Nephron progenitor cell (in vitro differentiated cells): ENCODE results near the gene HOXD12.

Experiments used
- DNase-seq: peaks from one replicate; pipeline ENCODE4 v3.0.0; 2021
- H3K27ac Mint-ChIP-seq: 2 replicates; pipeline ENCODE4 v1.8.0; 2021; ENCODE audit warnings: mild to moderate bottlenecking, moderate library complexity, mixed read lengths
- H3K27me3 Mint-ChIP-seq: 2 replicates; pipeline ENCODE4 v1.8.0; 2021; ENCODE audit warnings: mild to moderate bottlenecking, low read depth, mixed read lengths; ENCODE audit not compliant: poor library complexity
- H3K36me3 Mint-ChIP-seq: 2 replicates; pipeline ENCODE4 v1.8.0; 2021; ENCODE audit warnings: low read depth, mixed read lengths
- H3K4me1 Mint-ChIP-seq: 2 replicates; pipeline ENCODE4 v1.8.0; 2021; ENCODE audit warnings: mixed read lengths
- H3K4me3 Mint-ChIP-seq: 2 replicates; pipeline ENCODE4 v1.8.0; 2021; ENCODE audit warnings: mild to moderate bottlenecking, moderate library complexity, mixed read lengths
- H3K9me3 Mint-ChIP-seq: 2 replicates; pipeline ENCODE4 v1.8.0; 2021; ENCODE audit warnings: mild to moderate bottlenecking, moderate library complexity, mixed read lengths
- TF ChIP-seq, protein P1 (sequence below): fragments of 200-600 bp; sonication (generic); IDR thresholded peaks from 2 replicates; pipeline ENCODE4 v1.5.0; 2021; ENCODE audit warnings: antibody characterized with exemption

Gene HOXD12

DNA sequence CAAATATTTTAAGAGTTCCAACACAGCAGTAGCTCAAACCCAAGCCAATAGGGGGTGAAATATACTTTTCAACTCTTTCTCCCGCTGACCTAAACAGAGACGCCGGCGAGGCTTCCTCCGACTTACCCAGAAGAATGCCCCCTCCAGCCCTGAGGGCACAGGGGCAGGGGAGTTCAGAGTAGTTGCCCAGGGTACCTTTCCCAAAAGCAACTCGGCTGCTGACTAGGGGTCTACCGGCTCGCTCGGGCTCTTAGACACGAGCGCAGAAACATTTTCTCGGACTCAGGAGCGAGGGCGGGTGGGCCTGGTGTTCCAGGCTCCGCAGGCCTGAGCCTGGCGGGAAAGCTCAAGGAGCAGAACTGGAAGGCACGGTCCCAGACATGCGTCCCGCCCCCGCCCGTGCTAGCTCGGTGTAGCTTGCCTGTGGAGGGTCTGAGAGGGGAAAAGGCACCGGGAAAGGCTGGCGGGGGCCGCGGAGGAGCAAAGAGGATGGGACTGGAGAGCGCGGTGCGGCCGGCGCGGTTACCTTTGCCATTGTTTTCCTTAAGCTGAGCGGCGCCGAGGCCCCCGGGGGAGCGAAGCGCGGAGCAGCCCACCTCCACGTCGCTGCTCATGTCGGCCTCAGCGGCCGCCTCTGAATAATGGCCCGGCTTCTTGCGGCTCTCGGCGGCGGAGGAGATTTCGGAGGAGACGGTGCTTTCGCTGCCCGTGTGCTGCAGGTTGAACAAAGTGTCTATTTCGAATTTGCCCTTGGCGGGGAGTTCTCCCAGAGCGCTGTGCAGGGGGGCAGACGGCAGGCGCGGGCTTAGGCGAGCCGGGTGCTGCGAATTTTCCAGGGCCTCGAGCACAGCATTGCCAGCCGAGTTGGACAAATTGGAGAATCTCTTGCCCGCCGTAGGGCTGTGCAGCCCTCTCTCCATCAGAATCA, 16.5 kb upstream of the HOXD12 start:
- no peaks in the 10 kb centered on the region for H3K36me3 Mint-ChIP-seq
- TF ChIP-seq, protein P1, sequence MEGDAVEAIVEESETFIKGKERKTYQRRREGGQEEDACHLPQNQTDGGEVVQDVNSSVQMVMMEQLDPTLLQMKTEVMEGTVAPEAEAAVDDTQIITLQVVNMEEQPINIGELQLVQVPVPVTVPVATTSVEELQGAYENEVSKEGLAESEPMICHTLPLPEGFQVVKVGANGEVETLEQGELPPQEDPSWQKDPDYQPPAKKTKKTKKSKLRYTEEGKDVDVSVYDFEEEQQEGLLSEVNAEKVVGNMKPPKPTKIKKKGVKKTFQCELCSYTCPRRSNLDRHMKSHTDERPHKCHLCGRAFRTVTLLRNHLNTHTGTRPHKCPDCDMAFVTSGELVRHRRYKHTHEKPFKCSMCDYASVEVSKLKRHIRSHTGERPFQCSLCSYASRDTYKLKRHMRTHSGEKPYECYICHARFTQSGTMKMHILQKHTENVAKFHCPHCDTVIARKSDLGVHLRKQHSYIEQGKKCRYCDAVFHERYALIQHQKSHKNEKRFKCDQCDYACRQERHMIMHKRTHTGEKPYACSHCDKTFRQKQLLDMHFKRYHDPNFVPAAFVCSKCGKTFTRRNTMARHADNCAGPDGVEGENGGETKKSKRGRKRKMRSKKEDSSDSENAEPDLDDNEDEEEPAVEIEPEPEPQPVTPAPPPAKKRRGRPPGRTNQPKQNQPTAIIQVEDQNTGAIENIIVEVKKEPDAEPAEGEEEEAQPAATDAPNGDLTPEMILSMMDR: no peak
- peaks cover 27% of the 10 kb centered on the region for H3K4me1 Mint-ChIP-seq
- H3K9me3 Mint-ChIP-seq: peaks cover 17% of the 10 kb centered on the region
- H3K27me3 Mint-ChIP-seq: peaks cover 99% of the 10 kb centered on the region
- peak; percentile 55 for DNase-seq
- H3K4me3 Mint-ChIP-seq: peak overlapping the region; percentile 45
- no peak overlapping the region for H3K27ac Mint-ChIP-seq

DNA sequence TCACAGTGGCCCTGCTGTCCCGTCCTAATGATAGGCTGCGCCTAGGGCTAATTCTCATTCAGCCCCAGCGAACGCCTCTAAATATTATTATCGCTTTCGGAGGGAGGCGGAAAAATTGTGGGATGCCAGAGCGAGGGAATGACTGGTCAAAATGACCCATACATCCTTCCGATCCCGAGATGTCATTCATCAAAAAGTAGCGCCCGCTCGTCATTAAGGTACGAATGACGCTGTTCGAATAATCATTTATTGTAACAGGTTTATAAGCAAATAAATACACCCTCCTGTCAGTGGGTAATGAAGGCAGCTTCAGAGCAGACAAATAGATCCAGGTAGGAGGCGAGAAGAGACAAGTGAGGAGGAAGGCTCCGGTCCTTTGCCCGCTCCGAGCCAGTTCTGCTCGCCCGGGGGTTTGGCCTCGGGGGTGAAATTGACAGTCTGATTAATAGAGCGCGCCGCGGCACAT, 15.8 kb upstream of the HOXD12 start, which contains the start of gene EVX2:
Gene EVX2, minus strand, starts transcription at position 167 of the 466 bp plus-strand sequence. CDS start 186 bp downstream, outside the sequence.
- no peaks in the 10 kb centered on the region for H3K36me3 Mint-ChIP-seq
- no peak within 1 kb of the TSS for H3K27ac Mint-ChIP-seq
- peaks cover 31% of the 10 kb centered on the region for H3K4me1 Mint-ChIP-seq
- TF ChIP-seq, protein P1: no peak
- peaks cover 17% of the 10 kb centered on the region for H3K9me3 Mint-ChIP-seq
- peaks cover 99% of the 10 kb centered on the region for H3K27me3 Mint-ChIP-seq
- peak within 1 kb of the TSS; percentile 45 for H3K4me3 Mint-ChIP-seq
- no peak for DNase-seq

DNA sequence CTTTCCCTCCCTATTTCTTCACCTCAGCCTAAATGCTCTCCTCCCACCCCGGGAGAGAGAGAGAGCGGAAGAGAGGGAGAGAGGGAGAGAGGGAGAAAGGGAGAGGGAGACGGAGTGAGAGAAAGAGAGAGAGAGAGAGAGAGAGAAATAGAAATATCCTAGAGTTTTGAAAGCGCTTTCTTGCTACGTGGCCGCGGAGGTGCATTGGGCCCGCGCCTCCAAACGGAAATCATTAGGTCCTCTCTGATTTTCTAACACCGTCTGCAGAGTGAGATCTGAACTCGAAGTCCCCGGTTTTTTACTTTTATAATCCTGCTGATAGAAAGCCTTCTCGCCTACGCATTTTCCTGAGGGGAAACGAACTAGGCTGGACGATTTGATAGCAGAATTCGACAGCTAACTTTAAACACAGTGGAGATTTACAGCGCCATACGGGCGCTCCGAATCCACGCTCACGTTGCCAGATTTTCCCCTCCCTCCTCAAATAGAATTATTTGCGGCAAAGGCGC, 14.9 kb upstream of the HOXD12 start:
- Mint-ChIP-seq H3K9me3 (peaks cover 11% of the 10 kb centered on the region), H3K27me3 (peaks cover 99% of the 10 kb centered on the region), H3K4me1 (peaks cover 25% of the 10 kb centered on the region), H3K36me3 (no peaks in the 10 kb centered on the region), H3K27ac (no peak overlapping the region), H3K4me3 (peak overlapping the region; percentile 43)
- no peak for DNase-seq
- TF ChIP-seq, protein P1: no peak

DNA sequence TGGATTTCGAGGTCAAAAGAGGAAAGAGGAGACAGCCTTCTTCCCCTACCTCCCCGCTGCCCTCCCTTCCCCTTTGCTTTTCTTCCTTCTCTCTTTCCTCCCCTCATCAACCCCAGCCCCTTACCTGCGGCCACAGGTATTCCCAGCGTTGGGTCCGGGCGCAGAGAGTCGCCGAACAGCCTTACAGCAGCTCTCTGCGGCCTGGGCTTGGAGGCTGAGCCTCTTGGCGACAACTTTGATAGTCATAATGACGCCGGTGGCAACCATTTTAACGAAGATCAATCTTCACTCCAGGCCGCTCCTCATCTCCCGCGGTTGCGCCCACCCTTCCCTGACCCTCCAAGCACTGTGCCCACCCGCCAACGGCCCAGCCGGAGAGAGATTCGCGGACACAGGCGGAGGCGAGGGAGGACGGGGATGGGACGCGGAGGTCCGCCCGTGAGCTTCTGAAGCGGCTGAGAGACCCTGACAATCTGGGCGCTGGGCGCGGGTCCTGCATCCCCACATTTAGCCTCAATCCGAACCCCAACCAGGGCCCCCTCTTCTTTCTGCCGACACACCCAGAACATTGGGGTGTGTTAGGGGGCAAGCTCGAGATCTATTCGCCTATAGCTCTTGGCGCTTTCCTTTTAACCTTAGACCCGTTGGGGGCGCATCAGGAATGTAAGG, 14.3 kb upstream of the HOXD12 start:
- TF ChIP-seq, protein P1: no peak
- Mint-ChIP-seq H3K4me1 (peaks cover 24% of the 10 kb centered on the region), H3K36me3 (no peaks in the 10 kb centered on the region), H3K9me3 (peaks cover 11% of the 10 kb centered on the region), H3K27me3 (peaks cover 100% of the 10 kb centered on the region), H3K4me3 (peak overlapping the region; percentile 43), H3K27ac (no peak overlapping the region)
- DNase-seq: no peak

DNA sequence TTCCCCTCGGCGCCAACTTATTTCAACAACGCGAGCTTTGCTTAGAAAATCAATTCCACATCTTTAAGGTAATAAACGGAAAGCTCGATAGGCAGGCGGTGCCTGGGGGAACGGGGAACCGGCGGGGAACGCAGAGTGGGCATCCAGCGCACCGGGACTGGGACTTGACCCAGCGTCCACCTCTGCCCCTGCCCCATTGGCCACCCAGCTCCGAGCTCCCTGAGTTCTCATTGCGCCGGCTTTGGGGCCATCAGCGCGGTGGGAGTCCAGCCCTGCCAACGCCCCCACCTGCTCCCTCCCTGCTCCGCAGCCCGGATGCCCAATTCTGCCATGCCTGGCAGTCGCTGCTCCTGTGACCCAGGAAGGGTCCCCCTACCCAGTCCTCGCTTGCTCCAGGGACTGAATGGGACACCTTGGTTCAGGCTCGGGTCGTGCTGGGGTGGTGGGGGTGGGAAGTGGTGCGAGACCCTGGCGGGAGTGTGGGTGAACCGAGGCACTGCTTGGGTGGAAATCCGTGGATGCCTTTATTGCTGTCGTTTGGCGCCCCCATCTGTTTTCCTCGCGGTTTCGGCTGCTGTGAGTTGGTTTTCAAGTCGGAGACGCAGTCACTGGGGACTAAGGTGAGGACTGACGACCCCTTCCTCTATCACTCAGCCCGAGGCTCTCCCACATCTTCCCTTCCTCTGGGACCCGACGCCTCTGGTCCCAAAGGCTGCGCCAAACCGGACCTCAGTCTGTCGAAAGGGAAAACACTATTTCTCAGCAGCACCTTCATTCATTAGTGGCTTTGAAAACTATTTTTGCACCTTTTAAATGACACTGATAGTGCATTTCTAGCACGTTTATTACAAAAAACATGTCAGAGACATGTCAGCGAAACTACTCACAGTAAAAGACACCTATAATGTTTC, 13.5 kb upstream of the HOXD12 start:
- peaks cover 22% of the 10 kb centered on the region for H3K4me1 Mint-ChIP-seq
- H3K27me3 Mint-ChIP-seq: peaks cover 100% of the 10 kb centered on the region
- no peaks in the 10 kb centered on the region for H3K36me3 Mint-ChIP-seq
- peak overlapping the region; percentile 52 for H3K4me3 Mint-ChIP-seq
- no peak overlapping the region for H3K27ac Mint-ChIP-seq
- H3K9me3 Mint-ChIP-seq: peaks cover 9% of the 10 kb centered on the region
- peak; percentile 67 for DNase-seq
- TF ChIP-seq, protein P1: peak; percentile 45
